ENCODE data around the gene HNRNPA2B1.

GRCh38 chr7:26202019-26202990 is 1.8 kb upstream of the HNRNPA2B1 start:
- TF ChIP-seq PATZ1 (CRISPR knock-in tag; IDR thresholded peaks at IDR 0.05; ENCODE audit: borderline replicate concordance) (no peak; the same call in 1 of the 2 replicates), SNAI2 (CRISPR knock-in tag; IDR thresholded peaks at IDR 0.05) (no peak), GLIS3 (CRISPR knock-in tag; IDR thresholded peaks at IDR 0.05) (no peak), ESRRG (CRISPR knock-in tag; IDR thresholded peaks at IDR 0.05) (no peak), TSHZ2 (CRISPR knock-in tag; IDR thresholded peaks at IDR 0.05) (no peak), ZNF8 (CRISPR knock-in tag; IDR thresholded peaks at IDR 0.05) (no peak), CREB5 (CRISPR knock-in tag; IDR thresholded peaks at IDR 0.05; ENCODE audit: low read depth) (no peak)
